IPS DF 6.9 (cell line): Measurements from ENCODE around the gene USH2A.

ENCODE experiments used
- DNase-seq: peaks from one replicate; pipeline ENCODE4 v3.0.0-alpha.2; 2013; ENCODE audit warnings: low read depth, low spot score
- H3K27ac ChIP-seq: one replicate; pipeline ENCODE4 v1.5.1; 2013; ENCODE audit warnings: low read length, control low read depth
- H3K27me3 ChIP-seq: 2 replicates; pipeline ENCODE4 v1.6.1; 2013; ENCODE audit warnings: mild to moderate bottlenecking, low read length; ENCODE audit not compliant: control insufficient read depth, insufficient read depth
- H3K36me3 ChIP-seq: 2 replicates; pipeline ENCODE4 v1.6.1; 2013; ENCODE audit warnings: low read length; ENCODE audit not compliant: control insufficient read depth, insufficient read depth
- H3K4me1 ChIP-seq: 2 replicates; pipeline ENCODE4 v1.6.1; 2013; ENCODE audit warnings: low read length; ENCODE audit not compliant: control insufficient read depth, insufficient read depth
- H3K4me3 ChIP-seq: 2 replicates; pipeline ENCODE4 v1.5.1; 2013; ENCODE audit warnings: mild to moderate bottlenecking, low read length
- H3K9me3 ChIP-seq: 2 replicates; pipeline ENCODE4 v1.6.1; 2013; ENCODE audit warnings: low read length, inconsistent platforms; ENCODE audit not compliant: control insufficient read depth, insufficient read depth
- WGBS: extraction: QIAGEN DNeasy Blood & Tissue Kit; methylation state at CpG from one replicate; pipeline ENCODE4 v1.1.7; 2013; ENCODE audit warnings: mixed read lengths, missing lambda C conversion rate; ENCODE audit not compliant: insufficient read length, insufficient coverage; 5-methylcytosine and 5-hydroxymethylcytosine counted together

Gene USH2A, protein sequence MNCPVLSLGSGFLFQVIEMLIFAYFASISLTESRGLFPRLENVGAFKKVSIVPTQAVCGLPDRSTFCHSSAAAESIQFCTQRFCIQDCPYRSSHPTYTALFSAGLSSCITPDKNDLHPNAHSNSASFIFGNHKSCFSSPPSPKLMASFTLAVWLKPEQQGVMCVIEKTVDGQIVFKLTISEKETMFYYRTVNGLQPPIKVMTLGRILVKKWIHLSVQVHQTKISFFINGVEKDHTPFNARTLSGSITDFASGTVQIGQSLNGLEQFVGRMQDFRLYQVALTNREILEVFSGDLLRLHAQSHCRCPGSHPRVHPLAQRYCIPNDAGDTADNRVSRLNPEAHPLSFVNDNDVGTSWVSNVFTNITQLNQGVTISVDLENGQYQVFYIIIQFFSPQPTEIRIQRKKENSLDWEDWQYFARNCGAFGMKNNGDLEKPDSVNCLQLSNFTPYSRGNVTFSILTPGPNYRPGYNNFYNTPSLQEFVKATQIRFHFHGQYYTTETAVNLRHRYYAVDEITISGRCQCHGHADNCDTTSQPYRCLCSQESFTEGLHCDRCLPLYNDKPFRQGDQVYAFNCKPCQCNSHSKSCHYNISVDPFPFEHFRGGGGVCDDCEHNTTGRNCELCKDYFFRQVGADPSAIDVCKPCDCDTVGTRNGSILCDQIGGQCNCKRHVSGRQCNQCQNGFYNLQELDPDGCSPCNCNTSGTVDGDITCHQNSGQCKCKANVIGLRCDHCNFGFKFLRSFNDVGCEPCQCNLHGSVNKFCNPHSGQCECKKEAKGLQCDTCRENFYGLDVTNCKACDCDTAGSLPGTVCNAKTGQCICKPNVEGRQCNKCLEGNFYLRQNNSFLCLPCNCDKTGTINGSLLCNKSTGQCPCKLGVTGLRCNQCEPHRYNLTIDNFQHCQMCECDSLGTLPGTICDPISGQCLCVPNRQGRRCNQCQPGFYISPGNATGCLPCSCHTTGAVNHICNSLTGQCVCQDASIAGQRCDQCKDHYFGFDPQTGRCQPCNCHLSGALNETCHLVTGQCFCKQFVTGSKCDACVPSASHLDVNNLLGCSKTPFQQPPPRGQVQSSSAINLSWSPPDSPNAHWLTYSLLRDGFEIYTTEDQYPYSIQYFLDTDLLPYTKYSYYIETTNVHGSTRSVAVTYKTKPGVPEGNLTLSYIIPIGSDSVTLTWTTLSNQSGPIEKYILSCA (N-terminal part only)

DNA sequence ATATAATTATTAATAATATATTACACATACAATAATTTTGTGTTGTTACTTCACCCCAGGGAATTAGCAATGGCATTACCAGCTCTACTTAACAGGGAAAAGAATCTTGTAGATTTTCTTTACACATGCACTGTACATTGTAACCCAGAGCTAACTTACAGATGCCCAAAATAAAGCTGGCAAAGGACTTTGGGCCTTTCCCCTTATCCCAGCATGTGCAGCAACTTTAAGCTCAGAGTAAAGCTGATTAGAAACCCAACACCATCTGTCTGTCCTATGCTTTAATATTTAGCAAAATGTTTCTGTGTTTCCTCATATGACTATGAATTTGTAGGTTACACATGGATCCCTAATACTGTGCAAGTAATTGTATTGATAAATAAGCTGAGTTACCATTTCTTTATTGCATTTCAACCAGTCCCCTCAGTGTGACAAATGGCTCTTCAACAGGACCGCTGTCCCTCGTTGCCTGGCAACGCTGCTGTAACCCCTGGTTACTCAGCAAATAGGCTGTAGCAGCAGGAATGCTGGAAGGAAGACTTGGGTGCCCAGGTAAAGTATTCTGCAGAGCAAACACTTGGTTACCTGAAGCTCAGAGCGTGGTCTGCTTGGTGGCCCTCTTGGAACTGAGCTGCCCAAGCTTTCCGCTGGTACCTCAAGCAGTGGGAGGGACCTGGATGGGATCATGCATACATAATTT, at the start of gene USH2A:
Gene USH2A (minus strand): TSS at position 628 of the 700 bp plus-strand sequence. CDS start 1,112 bp downstream, outside the sequence.
- H3K4me3 ChIP-seq, result no peak within 1 kb of the TSS
- WGBS, result no CpG with 5 or more reads among the region's 5 CpGs
- no peaks in the 10 kb centered on the region for H3K36me3 ChIP-seq
- H3K27me3 ChIP-seq, result no peaks in the 10 kb centered on the region
- no peak within 1 kb of the TSS for H3K27ac ChIP-seq
- no peaks in the 10 kb centered on the region for H3K9me3 ChIP-seq
- no peaks in the 10 kb centered on the region for H3K4me1 ChIP-seq
- peak; percentile 1 for DNase-seq

DNA sequence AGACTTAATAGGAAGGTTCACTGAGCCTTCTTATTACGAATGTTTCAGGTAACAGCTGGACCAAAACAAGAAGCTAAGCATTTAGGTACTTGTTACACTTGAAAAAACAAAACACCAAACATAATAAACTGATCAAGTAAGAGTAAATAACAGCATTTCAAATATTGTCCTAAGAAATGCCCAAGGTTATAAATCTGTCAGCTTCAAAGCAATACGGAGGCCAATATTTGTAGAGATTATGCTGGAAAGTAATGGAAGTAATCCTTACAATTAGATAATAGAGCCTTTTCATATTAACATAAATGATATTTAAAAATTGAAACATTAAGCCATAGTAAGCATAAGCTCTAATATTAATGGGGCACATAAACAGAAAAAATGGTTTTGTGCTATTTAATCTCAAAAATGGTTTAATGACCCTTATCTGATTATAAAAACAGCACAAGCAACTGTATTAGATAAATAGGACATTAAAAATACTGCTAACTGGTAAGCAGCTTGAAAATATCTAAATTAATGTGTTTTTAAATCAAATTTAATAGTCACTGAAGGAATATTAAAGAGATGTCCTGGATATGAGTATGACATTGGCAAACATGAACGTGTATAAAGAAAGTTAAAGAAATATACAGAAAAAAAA, 43.0 kb upstream of the USH2A start:
- WGBS, result no CpG with 5 or more reads among the region's 3 CpGs
- no peaks in the 10 kb centered on the region for H3K4me1 ChIP-seq
- no peak overlapping the region for H3K4me3 ChIP-seq
- no peak for DNase-seq
- H3K36me3 ChIP-seq, result no peaks in the 10 kb centered on the region
- H3K9me3 ChIP-seq, result no peaks in the 10 kb centered on the region
- no peaks in the 10 kb centered on the region for H3K27me3 ChIP-seq
- H3K27ac ChIP-seq, result no peak overlapping the region

DNA sequence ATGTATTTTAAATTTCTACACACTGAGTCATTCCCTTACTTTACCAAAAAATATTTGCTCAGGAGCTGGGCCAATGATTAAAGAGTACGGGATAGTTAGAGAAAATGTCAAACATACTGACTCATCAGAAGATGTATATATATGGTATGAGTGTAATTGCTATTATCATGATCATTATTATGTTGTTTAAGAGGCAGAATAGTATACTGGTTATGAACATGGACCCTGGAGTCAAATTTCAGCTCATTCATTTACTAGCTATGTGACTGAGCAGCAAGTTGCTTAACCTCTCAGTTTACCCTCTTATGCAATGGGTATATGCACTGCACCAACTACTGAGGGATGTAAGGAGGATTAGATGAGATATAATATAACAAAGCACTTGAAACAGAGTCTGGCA, 41.2 kb upstream of the USH2A start:
- DNase-seq, result no peak
- H3K9me3 ChIP-seq, result no peaks in the 10 kb centered on the region
- WGBS, result no CpG with 5 or more reads among the region's 1 CpG
- no peak overlapping the region for H3K4me3 ChIP-seq
- no peaks in the 10 kb centered on the region for H3K4me1 ChIP-seq
- no peaks in the 10 kb centered on the region for H3K36me3 ChIP-seq
- H3K27me3 ChIP-seq, result no peaks in the 10 kb centered on the region
- H3K27ac ChIP-seq, result no peak overlapping the region

DNA sequence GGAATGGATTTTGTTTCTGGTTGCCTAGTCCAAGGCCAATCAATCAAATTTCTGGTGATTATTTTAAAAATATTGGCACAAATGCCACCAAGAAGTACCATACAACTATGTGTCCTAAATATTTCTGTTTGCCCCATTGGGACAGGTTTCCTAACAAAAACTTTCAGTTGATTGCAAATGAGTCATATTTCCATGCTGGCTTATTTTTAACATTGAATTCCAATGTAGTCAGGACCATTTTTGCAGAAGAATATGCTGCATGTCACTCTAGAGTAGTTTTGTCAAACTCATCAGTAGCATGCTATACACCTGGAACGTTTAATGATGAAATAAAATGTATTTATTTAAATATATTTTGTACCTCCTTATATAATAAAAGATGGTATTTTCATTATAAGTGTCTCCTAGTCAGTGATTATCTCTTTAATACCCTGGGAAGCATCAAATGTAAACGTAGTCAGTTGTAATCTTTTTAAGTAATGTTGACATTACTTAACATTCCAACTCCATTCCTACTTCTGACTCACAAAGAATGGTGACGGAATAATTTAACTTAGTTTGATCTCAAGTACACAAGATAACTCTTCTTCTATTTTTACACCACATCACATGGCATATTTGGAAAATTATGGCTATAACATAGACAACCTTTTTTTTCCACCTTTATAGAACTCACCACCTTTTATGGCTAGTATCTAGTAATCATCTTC, 39.0 kb upstream of the USH2A start:
- Histone ChIP-seq H3K4me3 (no peak overlapping the region), H3K27ac (no peak overlapping the region), H3K36me3 (no peaks in the 10 kb centered on the region), H3K4me1 (no peaks in the 10 kb centered on the region), H3K27me3 (no peaks in the 10 kb centered on the region), H3K9me3 (no peaks in the 10 kb centered on the region)
- no CpG with 5 or more reads among the region's 3 CpGs for WGBS
- DNase-seq, result no peak

DNA sequence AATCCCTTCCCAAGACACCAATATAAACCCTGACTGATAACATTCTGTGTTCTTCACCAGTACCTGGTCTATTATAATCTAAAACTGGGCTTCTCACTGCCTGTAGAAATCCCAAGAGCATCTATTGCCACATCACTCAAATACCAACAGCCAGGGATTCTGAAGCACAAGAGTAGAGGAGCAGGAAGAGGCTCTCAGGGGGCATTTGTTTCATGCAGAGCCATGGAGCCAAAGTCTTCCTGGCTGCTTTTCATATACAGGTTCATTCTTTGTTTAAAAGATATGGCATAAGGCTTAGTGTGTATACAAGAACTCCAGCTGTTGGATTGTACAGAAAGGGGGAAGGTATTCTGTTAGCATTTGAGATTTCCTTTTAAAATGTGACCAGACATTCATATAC, 38.2 kb upstream of the USH2A start:
- DNase-seq, result no peak
- H3K27me3 ChIP-seq, result no peaks in the 10 kb centered on the region
- no peak overlapping the region for H3K27ac ChIP-seq
- no peak overlapping the region for H3K4me3 ChIP-seq
- no peaks in the 10 kb centered on the region for H3K4me1 ChIP-seq
- H3K36me3 ChIP-seq, result no peaks in the 10 kb centered on the region
- no peaks in the 10 kb centered on the region for H3K9me3 ChIP-seq

DNA sequence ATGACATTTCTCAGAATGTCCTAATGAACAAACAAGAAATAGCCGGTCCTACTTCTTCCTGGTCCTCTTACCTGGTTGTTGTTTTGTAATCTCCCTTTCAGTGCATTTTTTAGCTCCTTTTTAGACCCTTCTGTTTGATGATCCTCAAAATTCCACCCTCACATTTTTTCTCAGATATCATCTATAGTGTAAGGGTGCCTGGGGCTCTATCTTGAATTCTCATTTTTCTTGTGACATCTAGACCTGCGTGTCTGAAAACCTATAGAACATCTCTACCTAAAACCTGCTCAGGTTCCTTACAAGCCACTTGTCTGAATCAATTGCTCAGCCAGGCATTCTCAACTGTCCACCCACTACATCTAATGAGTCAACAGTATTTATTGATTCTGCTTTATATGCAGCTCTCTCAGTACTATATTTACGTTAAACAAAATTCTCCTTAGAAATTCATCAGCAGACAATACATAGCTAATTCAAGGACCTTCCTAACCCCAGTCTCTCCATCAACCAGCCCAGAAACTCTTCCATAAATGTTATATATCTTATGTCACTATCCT, 36.5 kb upstream of the USH2A start:
- Histone ChIP-seq H3K27me3 (no peaks in the 10 kb centered on the region), H3K9me3 (no peaks in the 10 kb centered on the region), H3K4me1 (no peaks in the 10 kb centered on the region), H3K27ac (no peak overlapping the region), H3K4me3 (no peak overlapping the region), H3K36me3 (no peaks in the 10 kb centered on the region)
- DNase-seq, result no peak
- WGBS, result 100% methylated on average over 1 of the region's 3 CpGs

DNA sequence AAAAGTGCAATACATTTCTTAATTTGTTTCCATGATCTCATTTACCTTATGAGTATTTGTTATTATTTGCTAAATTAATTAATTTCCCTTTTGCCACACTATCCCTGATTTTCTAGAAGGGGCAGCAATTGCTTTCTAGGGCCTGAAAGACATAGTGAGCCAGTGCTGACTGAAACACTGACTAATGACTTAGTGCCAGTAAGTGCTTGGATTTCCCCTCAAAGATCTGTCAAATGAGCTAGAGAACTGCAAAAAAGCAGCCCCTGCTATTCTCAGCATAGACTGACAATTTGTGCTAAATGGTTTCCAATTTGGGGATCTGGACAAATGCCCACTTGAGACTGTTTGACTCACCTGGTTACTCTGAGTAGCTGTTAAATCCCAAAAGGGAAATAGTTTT, 35.6 kb upstream of the USH2A start:
- H3K27me3 ChIP-seq, result no peaks in the 10 kb centered on the region
- H3K4me1 ChIP-seq, result no peaks in the 10 kb centered on the region
- H3K9me3 ChIP-seq, result no peaks in the 10 kb centered on the region
- no peak overlapping the region for H3K4me3 ChIP-seq
- no peaks in the 10 kb centered on the region for H3K36me3 ChIP-seq
- no peak for DNase-seq
- H3K27ac ChIP-seq, result no peak overlapping the region

DNA sequence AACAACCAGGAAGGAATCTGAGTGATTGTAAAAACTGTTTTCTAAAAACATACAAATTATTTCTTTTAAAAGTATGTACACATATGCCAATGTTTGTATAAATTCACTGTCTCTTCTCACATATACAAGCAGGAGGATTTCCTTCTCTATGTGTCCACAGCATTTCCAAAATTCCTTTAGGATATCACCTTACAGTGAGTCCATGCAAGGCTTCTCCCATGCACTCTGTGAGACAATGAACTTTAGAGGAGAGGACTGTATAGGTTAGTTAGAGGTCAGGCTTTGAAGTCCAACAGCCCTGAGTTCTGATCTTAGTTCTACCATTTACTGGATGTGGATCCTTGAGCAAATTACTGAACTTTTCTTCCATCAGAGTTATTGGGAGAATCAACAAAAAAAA, 34.1 kb upstream of the USH2A start:
- Histone ChIP-seq H3K9me3 (no peaks in the 10 kb centered on the region), H3K4me1 (no peaks in the 10 kb centered on the region), H3K36me3 (no peaks in the 10 kb centered on the region), H3K27me3 (no peaks in the 10 kb centered on the region), H3K4me3 (no peak overlapping the region), H3K27ac (no peak overlapping the region)
- no peak for DNase-seq

DNA sequence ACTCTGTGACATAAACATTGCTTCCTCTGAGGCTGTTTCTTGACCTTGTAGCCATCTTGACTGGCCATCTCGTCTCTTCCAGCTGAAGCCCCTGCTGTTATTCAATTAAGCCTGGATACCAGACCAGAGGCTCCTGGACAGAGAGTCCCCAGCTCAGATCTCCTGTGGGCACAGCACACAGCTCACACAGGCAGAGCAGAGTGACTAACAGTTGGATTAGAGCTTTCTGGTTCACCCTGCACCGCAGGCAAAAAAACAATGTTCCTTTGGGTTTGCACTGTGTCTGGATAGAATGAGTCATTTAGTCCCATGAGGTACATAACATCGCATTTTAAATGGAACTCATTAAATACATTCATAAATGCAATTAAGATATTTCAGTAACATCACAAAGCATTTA, 33.4 kb upstream of the USH2A start:
- H3K4me3 ChIP-seq, result no peak overlapping the region
- H3K9me3 ChIP-seq, result no peaks in the 10 kb centered on the region
- H3K27me3 ChIP-seq, result no peaks in the 10 kb centered on the region
- H3K36me3 ChIP-seq, result no peaks in the 10 kb centered on the region
- no peak overlapping the region for H3K27ac ChIP-seq
- no CpG with 5 or more reads among the region's 3 CpGs for WGBS
- DNase-seq, result no peak
- no peaks in the 10 kb centered on the region for H3K4me1 ChIP-seq
